Endodermal cell (in vitro differentiated cells): Measurements from ENCODE around the gene TMEM208. TPM values are rescaled to one million over a fixed set of nuclear protein-coding genes. Genes with fewer than 3 reads are reported as not detected.

Source experiments
- DNase-seq: peaks from one replicate; pipeline ENCODE4 v3.0.0-alpha.2; 2017
- H3K27ac ChIP-seq: 2 replicates; pipeline ENCODE4 v1.5.1; 2013; ENCODE audit warnings: mild to moderate bottlenecking, low read depth, low read length, moderate library complexity
- H3K27me3 ChIP-seq: 2 replicates; pipeline ENCODE4 v1.6.1; 2013; ENCODE audit warnings: mild to moderate bottlenecking, low read length, moderate library complexity; ENCODE audit not compliant: insufficient read depth, control insufficient read depth, poor library complexity, severe bottlenecking
- H3K36me3 ChIP-seq: 2 replicates; pipeline ENCODE4 v1.7.0; 2013; ENCODE audit warnings: mild to moderate bottlenecking, low read length, moderate library complexity; ENCODE audit not compliant: control insufficient read depth, insufficient read depth
- H3K4me1 ChIP-seq: one replicate; pipeline ENCODE4 v1.7.0; 2013; ENCODE audit warnings: low read length; ENCODE audit not compliant: control insufficient read depth, insufficient read depth
- H3K4me3 ChIP-seq: 2 replicates; pipeline ENCODE4 v1.5.1; 2013; ENCODE audit warnings: mild to moderate bottlenecking, low read length, moderate library complexity
- H3K9ac ChIP-seq: 2 replicates; pipeline ENCODE4 v1.6.1; 2013; ENCODE audit warnings: mild to moderate bottlenecking, low read length, moderate library complexity; ENCODE audit not compliant: poor library complexity, severe bottlenecking; ENCODE audit errors: extremely low read depth
- H3K9me3 ChIP-seq: 2 replicates; pipeline ENCODE4 v1.6.1; 2013; ENCODE audit warnings: mild to moderate bottlenecking, low read length, moderate library complexity; ENCODE audit not compliant: control insufficient read depth
- H3K27ac Mint-ChIP-seq: 2 replicates; pipeline ENCODE4 v1.8.0; 2020; ENCODE audit warnings: mixed read lengths
- H3K27me3 Mint-ChIP-seq: 2 replicates; pipeline ENCODE4 v1.8.0; 2021; ENCODE audit warnings: mild to moderate bottlenecking, mixed read lengths; ENCODE audit not compliant: insufficient read depth
- H3K36me3 Mint-ChIP-seq: 2 replicates; pipeline ENCODE4 v1.8.0; 2020; ENCODE audit warnings: low read depth, mixed read lengths
- H3K4me1 Mint-ChIP-seq: 2 replicates; pipeline ENCODE4 v1.8.0; 2020; ENCODE audit warnings: mixed read lengths
- H3K4me3 Mint-ChIP-seq: 2 replicates; pipeline ENCODE4 v1.8.0; 2020; ENCODE audit warnings: mild to moderate bottlenecking, moderate library complexity, mixed read lengths
- H3K9me3 Mint-ChIP-seq: 2 replicates; pipeline ENCODE4 v1.8.0; 2020; ENCODE audit warnings: mild to moderate bottlenecking, mixed read lengths
- CTCF ChIP-seq: fragments of 200-600 bp; sonication (generic); conservative IDR thresholded peaks from 2 replicates; pipeline ENCODE4 v1.5.0; 2021; ENCODE audit warnings: antibody characterized with exemption, mild to moderate bottlenecking
- WGBS, 2 experiments: methylation state at CpG; one replicate each; pipeline versions ENCODE4 v1.1.5 to v1.1.7; 2013; ENCODE audit warnings: missing lambda C conversion rate in 2 of 2, mixed read lengths in 1 of 2; ENCODE audit not compliant: insufficient coverage in 1 of 2, insufficient read length in 1 of 2; 5-methylcytosine and 5-hydroxymethylcytosine counted together
- long read RNA-seq, 4 experiments: library from polyadenylated mRNA in 2 of 4; library from RNA in 1 of 4; library from capped mRNA in 1 of 4; stranded (forward) in 3 of 4; unstranded in 1 of 4; transcript quantifications; one replicate each; pipeline ENCODE4 v2.0.0, GENCODE V29; 2020 to 2021; ENCODE audit warnings: inconsistent platforms in 1 of 4
- polyA plus RNA-seq, 2 experiments: library from polyadenylated mRNA; stranded (reverse); fragments of 50-300 nt; gene quantifications; one replicate each; pipeline ENCODE4 v1.2.3, GENCODE V29; 2013
- total RNA-seq, 2 donors: library from RNA; stranded (reverse); fragmentation: NEBNext Ultra II Directional in 1 of 2; extraction: Animal tissue kit (Norgen Biotek cat#: 25700) in 1 of 2; gene quantifications; 2 replicates in 1 of 2; 3 replicates in 1 of 2; pipeline ENCODE4 v1.2.1, GENCODE V29; 2021

TMEM208 gene
- 10 to 100 TPM; 43.1 to 46.4 TPM for total RNA-seq
- 40.4 TPM for polyA plus RNA-seq (2013, experiment 1 of 2)
- 36.2 TPM for polyA plus RNA-seq (2013, experiment 2 of 2)
- long read RNA-seq, experiment 1, transcript TMEM208-201 (6 exons, 793 nt) = major isoform, 23 of 32 reads
- long read RNA-seq, experiment 1, partial matches to known transcripts = 3 of 32 reads
- long read RNA-seq, experiment 1, other reads (novel, unspliced or antisense) = 4 of 32 reads
- long read RNA-seq, experiment 2, transcript TMEM208-201 (6 exons, 793 nt) = major isoform, 34 of 43 reads
- long read RNA-seq, experiment 2, partial matches to known transcripts = 0 of 43 reads
- long read RNA-seq, experiment 2, other reads (novel, unspliced or antisense) = 0 of 43 reads
- long read RNA-seq, experiment 3, transcript TMEM208-212 (5 exons, 915 nt) = minor isoform, 5 of 31 reads
- long read RNA-seq, experiment 3, transcript TMEM208-201 (6 exons, 793 nt) = major isoform, 19 of 31 reads
- long read RNA-seq, experiment 3, partial matches to known transcripts = 1 of 31 reads
- long read RNA-seq, experiment 3, other reads (novel, unspliced or antisense) = 5 of 31 reads
- long read RNA-seq, experiment 4, transcript TMEM208-201 (6 exons, 793 nt) = major isoform, 14 of 30 reads
- long read RNA-seq, experiment 4, transcript TMEM208-207 (6 exons, 887 nt) = minor isoform, 8 of 30 reads
- long read RNA-seq, experiment 4, partial matches to known transcripts = 0 of 30 reads
- long read RNA-seq, experiment 4, other reads (novel, unspliced or antisense) = 1 of 30 reads

GRCh38 chr16:67226804-67227566 lies at the start of gene TMEM208:
Gene TMEM208, plus strand, starts transcription at chr16:67227130. Its CDS starts 89 bp downstream, at chr16:67227219.
- H3K4me3 ChIP-seq = peak within 1 kb of the TSS; percentile 99
- Mint-ChIP-seq H3K36me3 (peaks cover 28% of the 10 kb centered on the region), H3K4me1 (peaks cover 27% of the 10 kb centered on the region), H3K27me3 (peaks cover 9% of the 10 kb centered on the region), H3K27ac (peak within 1 kb of the TSS; percentile 97), H3K9me3 (no peaks in the 10 kb centered on the region), H3K4me3 (peak within 1 kb of the TSS; percentile 96)
- H3K9ac ChIP-seq = peak within 1 kb of the TSS; percentile 82
- peak; percentile 51 for TF ChIP-seq CTCF
- H3K9me3 ChIP-seq = no peaks in the 10 kb centered on the region
- WGBS, 2 experiments = 0 to 1% methylated on average over 27 to 46 of the region's 46 CpGs
- no peak within 1 kb of the TSS for H3K27ac ChIP-seq
- no peaks in the 10 kb centered on the region for H3K27me3 ChIP-seq
- peak; percentile 100 for DNase-seq
- H3K36me3 ChIP-seq = peaks cover 39% of the 10 kb centered on the region
- H3K4me1 ChIP-seq = peaks cover 3% of the 10 kb centered on the region

- no peak overlapping the region for H3K9ac ChIP-seq
- WGBS, 2 experiments = 8 to 22% methylated on average over 7 to 73 of the region's 73 CpGs
- H3K9me3 Mint-ChIP-seq = no peaks in the 10 kb centered on the region
- H3K27ac Mint-ChIP-seq = no peak overlapping the region
- H3K4me3 Mint-ChIP-seq = peak overlapping the region; percentile 47
- H3K4me1 Mint-ChIP-seq = peaks cover 12% of the 10 kb centered on the region
- H3K4me1 ChIP-seq = no peaks in the 10 kb centered on the region
- H3K27me3 ChIP-seq = peaks cover 53% of the 10 kb centered on the region
- H3K36me3 Mint-ChIP-seq = peaks cover 9% of the 10 kb centered on the region
- peaks cover 7% of the 10 kb centered on the region for H3K36me3 ChIP-seq
- peak; percentile 21 for TF ChIP-seq CTCF
- peaks cover 48% of the 10 kb centered on the region for H3K27me3 Mint-ChIP-seq
- DNase-seq = peak; percentile 97
- H3K4me3 ChIP-seq = peak overlapping the region; percentile 62
- H3K9me3 ChIP-seq = no peaks in the 10 kb centered on the region
- H3K27ac ChIP-seq = no peak overlapping the region
Observed at GRCh38 chr16:67177743-67178699, 48.9 kb upstream of the TMEM208 start.
